GM12891 (cell line): ENCODE results near the gene C2orf92.

Source experiments
- PAX5 ChIP-seq: IDR thresholded peaks from 2 replicates; pipeline ENCODE4 v1.6.1; 2011; ENCODE audit warnings: low read length, moderate library complexity, mild to moderate bottlenecking; ENCODE audit not compliant: insufficient read depth, severe bottlenecking
- POLR2A ChIP-seq: IDR thresholded peaks from 2 replicates; pipeline ENCODE4 v1.6.1; 2011; ENCODE audit warnings: low read depth, low read length, control low read depth
- POLR2AphosphoS5 ChIP-seq: IDR thresholded peaks from 2 replicates; pipeline ENCODE4 v1.6.1; 2011; ENCODE audit warnings: low read depth, low read length, control low read depth
- POU2F2 ChIP-seq: IDR thresholded peaks from 2 replicates; pipeline ENCODE4 v1.6.1; 2011; ENCODE audit warnings: low read depth, mild to moderate bottlenecking, control low read depth, low read length, moderate library complexity
- SPI1 ChIP-seq: IDR thresholded peaks from 2 replicates; pipeline ENCODE4 v1.6.1; 2011; ENCODE audit warnings: low read depth, low read length, control low read depth
- TAF1 ChIP-seq: IDR thresholded peaks from 2 replicates; pipeline ENCODE4 v1.6.1; 2011; ENCODE audit warnings: low read depth, low read length, control low read depth

DNA sequence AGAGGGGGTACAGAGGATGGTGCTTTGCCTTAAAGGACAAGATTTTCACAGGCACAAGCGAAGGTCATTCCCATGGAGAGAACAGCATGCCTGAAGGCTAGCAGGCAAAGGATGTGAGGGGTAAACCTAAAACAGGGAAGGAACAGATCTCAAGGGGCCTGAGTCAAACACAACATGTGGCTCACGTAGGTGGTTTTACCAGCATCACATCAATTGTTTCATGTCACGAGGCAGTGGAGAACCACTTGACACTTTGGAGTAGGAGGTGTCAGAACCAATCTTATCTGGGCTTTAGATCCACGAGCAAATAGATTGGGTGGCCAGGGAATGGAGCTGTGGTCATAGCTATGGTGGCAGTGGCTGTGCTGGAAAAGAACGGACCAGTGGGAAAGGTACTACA lies 15.2 kb upstream of the C2orf92 start:
- TF ChIP-seq POLR2AphosphoS5 (no peak), POLR2A (no peak), SPI1 (no peak), TAF1 (no peak), PAX5 (no peak), POU2F2 (no peak)
